Melanocyte of skin (primary cell): ENCODE results near the gene ADAMTSL1. TPM values are rescaled to one million over a fixed set of nuclear protein-coding genes. Genes with fewer than 3 reads are reported as not detected.

Source experiments
- small RNA-seq, 2 donors: library from RNA; depleted of rRNA; stranded (forward); fragments of <200 nt; gene quantifications; one replicate each; pipeline ENCODE3, GENCODE V24; 2012
- total RNA-seq, 2 donors: library from RNA; depleted of rRNA; stranded (reverse); fragments of >200 nt; gene quantifications; 2 replicates each; pipeline ENCODE4 v1.2.3, GENCODE V29; 2012

Gene ADAMTSL1, protein sequence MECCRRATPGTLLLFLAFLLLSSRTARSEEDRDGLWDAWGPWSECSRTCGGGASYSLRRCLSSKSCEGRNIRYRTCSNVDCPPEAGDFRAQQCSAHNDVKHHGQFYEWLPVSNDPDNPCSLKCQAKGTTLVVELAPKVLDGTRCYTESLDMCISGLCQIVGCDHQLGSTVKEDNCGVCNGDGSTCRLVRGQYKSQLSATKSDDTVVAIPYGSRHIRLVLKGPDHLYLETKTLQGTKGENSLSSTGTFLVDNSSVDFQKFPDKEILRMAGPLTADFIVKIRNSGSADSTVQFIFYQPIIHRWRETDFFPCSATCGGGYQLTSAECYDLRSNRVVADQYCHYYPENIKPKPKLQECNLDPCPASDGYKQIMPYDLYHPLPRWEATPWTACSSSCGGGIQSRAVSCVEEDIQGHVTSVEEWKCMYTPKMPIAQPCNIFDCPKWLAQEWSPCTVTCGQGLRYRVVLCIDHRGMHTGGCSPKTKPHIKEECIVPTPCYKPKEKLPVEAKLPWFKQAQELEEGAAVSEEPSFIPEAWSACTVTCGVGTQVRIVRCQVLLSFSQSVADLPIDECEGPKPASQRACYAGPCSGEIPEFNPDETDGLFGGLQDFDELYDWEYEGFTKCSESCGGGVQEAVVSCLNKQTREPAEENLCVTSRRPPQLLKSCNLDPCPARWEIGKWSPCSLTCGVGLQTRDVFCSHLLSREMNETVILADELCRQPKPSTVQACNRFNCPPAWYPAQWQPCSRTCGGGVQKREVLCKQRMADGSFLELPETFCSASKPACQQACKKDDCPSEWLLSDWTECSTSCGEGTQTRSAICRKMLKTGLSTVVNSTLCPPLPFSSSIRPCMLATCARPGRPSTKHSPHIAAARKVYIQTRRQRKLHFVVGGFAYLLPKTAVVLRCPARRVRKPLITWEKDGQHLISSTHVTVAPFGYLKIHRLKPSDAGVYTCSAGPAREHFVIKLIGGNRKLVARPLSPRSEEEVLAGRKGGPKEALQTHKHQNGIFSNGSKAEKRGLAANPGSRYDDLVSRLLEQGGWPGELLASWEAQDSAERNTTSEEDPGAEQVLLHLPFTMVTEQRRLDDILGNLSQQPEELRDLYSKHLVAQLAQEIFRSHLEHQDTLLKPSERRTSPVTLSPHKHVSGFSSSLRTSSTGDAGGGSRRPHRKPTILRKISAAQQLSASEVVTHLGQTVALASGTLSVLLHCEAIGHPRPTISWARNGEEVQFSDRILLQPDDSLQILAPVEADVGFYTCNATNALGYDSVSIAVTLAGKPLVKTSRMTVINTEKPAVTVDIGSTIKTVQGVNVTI (N-terminal part only)
- total RNA-seq: under 1 TPM; 0.33 to 0.69 TPM

DNA sequence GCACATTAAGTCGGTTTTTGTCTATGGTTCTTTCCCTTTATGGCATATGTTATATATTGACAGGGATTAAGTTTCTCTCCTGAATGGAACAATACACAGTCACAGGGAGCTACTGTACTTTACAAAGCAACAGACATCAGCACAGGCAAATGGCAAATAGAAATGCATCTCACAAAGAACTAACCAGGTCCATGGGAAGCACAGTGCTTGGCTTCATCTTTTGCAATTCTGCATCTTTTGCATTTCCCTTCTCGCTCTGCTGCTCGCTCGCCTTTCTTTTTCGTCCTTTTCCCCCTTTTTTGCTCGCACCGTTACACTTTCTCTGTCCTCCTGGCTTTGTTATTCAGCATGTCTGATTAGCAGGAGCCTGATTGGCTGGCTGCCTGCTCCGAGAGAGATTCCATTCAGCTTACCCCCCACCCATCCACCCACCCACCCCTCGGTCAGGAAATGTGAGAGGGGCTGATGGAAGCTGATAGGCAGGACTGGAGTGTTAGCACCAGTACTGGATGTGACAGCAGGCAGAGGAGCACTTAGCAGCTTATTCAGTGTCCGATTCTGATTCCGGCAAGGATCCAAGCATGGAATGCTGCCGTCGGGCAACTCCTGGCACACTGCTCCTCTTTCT lies at the start of gene ADAMTSL1:
ADAMTSL1 (plus strand) TSS at position 502 of the 628 bp plus-strand sequence; CDS start at position 582, 80 bp downstream.

Small RNA genes lying within 50 kb of the gene (small RNA-seq; reads per million reads assigned to genes)
- gene MIR3152: 0 to 0.17 reads per million in 2 donors
